Measurements from ENCODE around the gene SVIL.

GRCh38 chr10:29648983-29649268 lies 14.2 kb upstream of the SVIL start:
- TF ChIP-seq CTCF (IDR thresholded peaks at IDR 0.05) (no peak), EZH2 (IDR thresholded peaks at IDR 0.05) (no peak)
